Measurements from ENCODE around the gene UST. TPM values are rescaled to one million over a fixed set of nuclear protein-coding genes. Genes with fewer than 3 reads are reported as not detected.
"Not testable (repeated sequence)": the region's sequence is repeated elsewhere in the genome, so short reads cannot be mapped to it uniquely, and the experiment has no call there.

UST gene
- total RNA-seq, 1 experiment from 2014 or later: 32.1 TPM

DNA sequence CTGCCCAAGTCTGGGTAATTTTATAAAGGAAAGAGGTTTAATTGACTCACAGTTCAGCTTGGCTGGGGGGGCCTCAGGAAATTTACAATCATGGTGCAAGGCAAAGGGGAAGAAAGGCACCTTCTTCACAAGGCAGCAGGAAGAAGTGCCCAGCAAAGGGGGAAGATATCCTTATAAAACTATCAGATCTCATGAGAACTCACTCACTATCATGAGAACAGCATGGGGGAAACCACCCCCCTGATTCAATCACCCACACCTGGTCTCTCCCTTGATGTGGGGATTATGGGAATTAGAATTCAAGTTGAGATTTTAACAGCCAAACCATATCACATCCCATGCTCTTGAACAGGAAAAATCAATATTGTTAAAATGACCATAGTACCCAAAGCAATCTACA lies 355.5 kb downstream of the UST start:
- H3K4me3 Mint-ChIP-seq: no peak overlapping the region
- no peak for DNase-seq (ENCODE audit: low spot score)
- 0 out of 2 replicates have a peak, but pooled peaks cover 4% of the 10 kb centered on the region for H3K27me3 Mint-ChIP-seq (ENCODE audit: low read depth)
- peaks cover 10% of the 10 kb centered on the region for H3K36me3 Mint-ChIP-seq
- POLR2A ChIA-PET: no interaction called here
- CTCF ChIA-PET: no interaction called here
- H3K27ac Mint-ChIP-seq: no peak overlapping the region
- H3K9me3 Mint-ChIP-seq: peaks cover 24% of the 10 kb centered on the region
- no peak for ATAC-seq
- H3K4me1 Mint-ChIP-seq: no peaks in the 10 kb centered on the region
- TF ChIP-seq KAT7 (CRISPR knock-in tag; IDR thresholded peaks at IDR 0.05; ENCODE audit: borderline replicate concordance) (no peak), NFYB (CRISPR knock-in tag; conservative IDR thresholded peaks at IDR 0.05; ENCODE audit: low read depth) (no peak), CREB1 (CRISPR knock-in tag; IDR thresholded peaks at IDR 0.05) (no peak), ZNF396 (CRISPR knock-in tag; IDR thresholded peaks at IDR 0.05; ENCODE audit: borderline replicate concordance) (no peak), TEAD1 (CRISPR knock-in tag; IDR thresholded peaks at IDR 0.05) (no peak), ZNF671 (CRISPR knock-in tag; IDR thresholded peaks at IDR 0.05) (no peak), TP53 (CRISPR knock-in tag; IDR thresholded peaks at IDR 0.05) (no peak), ZNF423 (CRISPR knock-in tag; IDR thresholded peaks at IDR 0.05) (no peak), IRF1 (CRISPR knock-in tag; IDR thresholded peaks at IDR 0.05) (no peak), ATF3 (CRISPR knock-in tag; conservative IDR thresholded peaks at IDR 0.05) (no peak), ELF4 (CRISPR knock-in tag; IDR thresholded peaks at IDR 0.05; ENCODE audit: low read depth) (no peak)
- TF ChIP-seq, protein P1, sequence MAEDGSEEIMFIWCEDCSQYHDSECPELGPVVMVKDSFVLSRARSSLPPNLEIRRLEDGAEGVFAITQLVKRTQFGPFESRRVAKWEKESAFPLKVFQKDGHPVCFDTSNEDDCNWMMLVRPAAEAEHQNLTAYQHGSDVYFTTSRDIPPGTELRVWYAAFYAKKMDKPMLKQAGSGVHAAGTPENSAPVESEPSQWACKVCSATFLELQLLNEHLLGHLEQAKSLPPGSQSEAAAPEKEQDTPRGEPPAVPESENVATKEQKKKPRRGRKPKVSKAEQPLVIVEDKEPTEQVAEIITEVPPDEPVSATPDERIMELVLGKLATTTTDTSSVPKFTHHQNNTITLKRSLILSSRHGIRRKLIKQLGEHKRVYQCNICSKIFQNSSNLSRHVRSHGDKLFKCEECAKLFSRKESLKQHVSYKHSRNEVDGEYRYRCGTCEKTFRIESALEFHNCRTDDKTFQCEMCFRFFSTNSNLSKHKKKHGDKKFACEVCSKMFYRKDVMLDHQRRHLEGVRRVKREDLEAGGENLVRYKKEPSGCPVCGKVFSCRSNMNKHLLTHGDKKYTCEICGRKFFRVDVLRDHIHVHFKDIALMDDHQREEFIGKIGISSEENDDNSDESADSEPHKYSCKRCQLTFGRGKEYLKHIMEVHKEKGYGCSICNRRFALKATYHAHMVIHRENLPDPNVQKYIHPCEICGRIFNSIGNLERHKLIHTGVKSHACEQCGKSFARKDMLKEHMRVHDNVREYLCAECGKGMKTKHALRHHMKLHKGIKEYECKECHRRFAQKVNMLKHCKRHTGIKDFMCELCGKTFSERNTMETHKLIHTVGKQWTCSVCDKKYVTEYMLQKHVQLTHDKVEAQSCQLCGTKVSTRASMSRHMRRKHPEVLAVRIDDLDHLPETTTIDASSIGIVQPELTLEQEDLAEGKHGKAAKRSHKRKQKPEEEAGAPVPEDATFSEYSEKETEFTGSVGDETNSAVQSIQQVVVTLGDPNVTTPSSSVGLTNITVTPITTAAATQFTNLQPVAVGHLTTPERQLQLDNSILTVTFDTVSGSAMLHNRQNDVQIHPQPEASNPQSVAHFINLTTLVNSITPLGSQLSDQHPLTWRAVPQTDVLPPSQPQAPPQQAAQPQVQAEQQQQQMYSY (CRISPR knock-in tag; IDR thresholded peaks at IDR 0.05): no peak
- TF ChIP-seq, protein P2, sequence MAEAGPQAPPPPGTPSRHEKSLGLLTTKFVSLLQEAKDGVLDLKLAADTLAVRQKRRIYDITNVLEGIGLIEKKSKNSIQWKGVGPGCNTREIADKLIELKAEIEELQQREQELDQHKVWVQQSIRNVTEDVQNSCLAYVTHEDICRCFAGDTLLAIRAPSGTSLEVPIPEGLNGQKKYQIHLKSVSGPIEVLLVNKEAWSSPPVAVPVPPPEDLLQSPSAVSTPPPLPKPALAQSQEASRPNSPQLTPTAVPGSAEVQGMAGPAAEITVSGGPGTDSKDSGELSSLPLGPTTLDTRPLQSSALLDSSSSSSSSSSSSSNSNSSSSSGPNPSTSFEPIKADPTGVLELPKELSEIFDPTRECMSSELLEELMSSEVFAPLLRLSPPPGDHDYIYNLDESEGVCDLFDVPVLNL (CRISPR knock-in tag; IDR thresholded peaks at IDR 0.05; ENCODE audit: borderline replicate concordance, low read depth): no peak
- TF ChIP-seq, protein P3, sequence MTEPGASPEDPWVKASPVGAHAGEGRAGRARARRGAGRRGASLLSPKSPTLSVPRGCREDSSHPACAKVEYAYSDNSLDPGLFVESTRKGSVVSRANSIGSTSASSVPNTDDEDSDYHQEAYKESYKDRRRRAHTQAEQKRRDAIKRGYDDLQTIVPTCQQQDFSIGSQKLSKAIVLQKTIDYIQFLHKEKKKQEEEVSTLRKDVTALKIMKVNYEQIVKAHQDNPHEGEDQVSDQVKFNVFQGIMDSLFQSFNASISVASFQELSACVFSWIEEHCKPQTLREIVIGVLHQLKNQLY (CRISPR knock-in tag; IDR thresholded peaks at IDR 0.05): no peak
- TF ChIP-seq, protein P4, sequence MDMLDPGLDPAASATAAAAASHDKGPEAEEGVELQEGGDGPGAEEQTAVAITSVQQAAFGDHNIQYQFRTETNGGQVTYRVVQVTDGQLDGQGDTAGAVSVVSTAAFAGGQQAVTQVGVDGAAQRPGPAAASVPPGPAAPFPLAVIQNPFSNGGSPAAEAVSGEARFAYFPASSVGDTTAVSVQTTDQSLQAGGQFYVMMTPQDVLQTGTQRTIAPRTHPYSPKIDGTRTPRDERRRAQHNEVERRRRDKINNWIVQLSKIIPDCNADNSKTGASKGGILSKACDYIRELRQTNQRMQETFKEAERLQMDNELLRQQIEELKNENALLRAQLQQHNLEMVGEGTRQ (CRISPR knock-in tag; IDR thresholded peaks at IDR 0.05): no peak

DNA sequence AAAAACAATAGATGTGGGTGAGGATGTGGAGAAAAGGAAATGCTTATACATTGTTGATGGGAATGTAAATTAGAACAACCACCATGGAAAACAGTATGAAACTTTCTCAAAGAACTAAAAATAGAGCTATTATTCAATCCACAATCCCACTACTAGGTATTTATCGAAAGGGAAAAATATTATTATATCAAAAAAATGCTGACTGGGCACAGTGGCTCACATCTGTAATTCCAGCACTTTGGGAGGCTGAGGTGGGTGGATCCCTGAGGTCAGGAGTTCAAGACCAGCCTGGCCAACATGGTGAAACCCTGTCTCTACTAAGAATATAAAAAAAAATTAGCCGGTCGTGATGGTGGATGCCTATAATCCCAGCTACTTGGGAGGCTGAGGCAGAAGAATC lies 357.1 kb downstream of the UST start:
- ATAC-seq; CTCF ChIA-PET; H3K4me1 Mint-ChIP-seq; POLR2A ChIA-PET; H3K4me3 Mint-ChIP-seq; H3K27me3 Mint-ChIP-seq (ENCODE audit: low read depth); H3K9me3 Mint-ChIP-seq; H3K36me3 Mint-ChIP-seq; DNase-seq (ENCODE audit: low spot score); H3K27ac Mint-ChIP-seq: not testable (repeated sequence)

- H3K36me3 Mint-ChIP-seq: no peaks in the 10 kb centered on the region
- DNase-seq (ENCODE audit: low spot score): no peak
- TF ChIP-seq HMGXB4 (CRISPR knock-in tag; IDR thresholded peaks at IDR 0.05) (no peak), SP1 (CRISPR knock-in tag; conservative IDR thresholded peaks at IDR 0.05) (no peak), SOX15 (CRISPR knock-in tag; IDR thresholded peaks at IDR 0.05) (no peak), ETV6 (CRISPR knock-in tag; IDR thresholded peaks at IDR 0.05) (no peak), FOXP4 (CRISPR knock-in tag; IDR thresholded peaks at IDR 0.05) (no peak)
These were observed 360.7 kb downstream of the UST start for GRCh38 chr6:149107520-149107919.

More at GRCh38 chr6:149107520-149107919, 360.7 kb downstream of the UST start:
- Mint-ChIP-seq H3K4me3 (no peak overlapping the region), H3K9me3 (peaks cover 1% of the 10 kb centered on the region), H3K4me1 (no peaks in the 10 kb centered on the region), H3K27ac (no peak overlapping the region), H3K27me3 (ENCODE audit: low read depth) (no peaks in the 10 kb centered on the region; the same call in 1 of the 2 replicates)
- ChIA-PET CTCF (interaction anchor here (0.7 kb wide), 1 partner anchor 52 kb away, joined by 3 read pairs; no protein-coding TSS in a partner anchor), POLR2A (no interaction called here)
- ATAC-seq: no peak

All from WTC11 (cell line).